T-helper 1 cell treated with Interleukin-12 subunit alpha and Interleukin-12 subunit beta and Interleukin-4 antibody, amounts not matched to agents 30 ng/mL and 1 ng/mL, for 36 hours (primary cell): Measurements from ENCODE around the gene PLEKHJ1. TPM values are rescaled to one million over a fixed set of nuclear protein-coding genes. Genes with fewer than 3 reads are reported as not detected.

Experiments
- intact Hi-C: fragments of 100-400 bp; cut with micrococcal nuclease; formaldehyde crosslinking; loops from one replicate; pipeline ENCODE4 v1.15.1; 2024
- total RNA-seq: library from RNA; stranded (reverse); gene quantifications from 2 replicates; pipeline ENCODE4 v1.2.3, GENCODE V29; 2022

PLEKHJ1 gene
- total RNA-seq, 1 donor from 2014 or later = 65.7 TPM

GRCh38 chr19:2270423-2271233 is 34.5 kb upstream of the PLEKHJ1 start:
- intact Hi-C loops = loop anchor here (5.0 to 10.0 kb wide), 2 partner anchors 57 to 344 kb away; partner anchors contain the start of genes LSM7 and SPPL2B

- intact Hi-C loops = loop anchor here (5.0 to 10.0 kb wide), 2 partner anchors 57 to 345 kb away; partner anchors contain the start of genes LSM7 and SPPL2B
Observed at GRCh38 chr19:2270157-2270422, 34.0 kb upstream of the PLEKHJ1 start.

GRCh38 chr19:2269244-2270156 is 33.4 kb upstream of the PLEKHJ1 start:
- intact Hi-C loops = loop anchor here (1.0 to 10.0 kb wide), 7 partner anchors 11 to 385 kb away; partner anchors contain the start of genes ABHD17A, AP3D1, IZUMO4 and LSM7

- intact Hi-C loops = loop anchor here (1.0 to 10.0 kb wide), 5 partner anchors 11 to 384 kb away; partner anchors contain the start of genes ABHD17A, AP3D1, IZUMO4 and MOB3A
Observed at GRCh38 chr19:2268861-2269243, 32.7 kb upstream of the PLEKHJ1 start.

- intact Hi-C loops = loop anchor here (2.0 to 10.0 kb wide), 2 partner anchors 172 to 384 kb away; partner anchors contain the start of genes ABHD17A, IZUMO4 and MOB3A
Observed at GRCh38 chr19:2268480-2268830, 32.3 kb upstream of the PLEKHJ1 start.

GRCh38 chr19:2266183-2266993 is 30.3 kb upstream of the PLEKHJ1 start:
- intact Hi-C loops = loop anchor here (10.0 kb wide), 1 partner anchor 382 kb away; the partner anchor contains the start of gene ABHD17A

GRCh38 chr19:2261438-2262172 is 25.5 kb upstream of the PLEKHJ1 start:
- intact Hi-C loops = loop anchor here (10.0 kb wide), 1 partner anchor 377 kb away; the partner anchor contains the start of gene ABHD17A

- intact Hi-C loops = loop anchor here (10.0 kb wide), 1 partner anchor 376 kb away; the partner anchor contains the start of gene ABHD17A
Observed at GRCh38 chr19:2260341-2260805, 24.2 kb upstream of the PLEKHJ1 start.

GRCh38 chr19:2259336-2259735 is 23.2 kb upstream of the PLEKHJ1 start:
- intact Hi-C loops = no loop called here

GRCh38 chr19:2255982-2256685 is 20.0 kb upstream of the PLEKHJ1 start, which contains the start of gene JSRP1:
Gene JSRP1, minus strand, starts transcription at chr19:2256417. Its CDS starts 1,103 bp downstream, at chr19:2255314.
- intact Hi-C loops = no loop called here

GRCh38 chr19:2255112-2255845 is 19.1 kb upstream of the PLEKHJ1 start:
- intact Hi-C loops = no loop called here

GRCh38 chr19:2254064-2254872 is 18.1 kb upstream of the PLEKHJ1 start:
- intact Hi-C loops = no loop called here

- intact Hi-C loops = no loop called here
Observed at GRCh38 chr19:2253106-2254063, 17.3 kb upstream of the PLEKHJ1 start.

- intact Hi-C loops = no loop called here
Observed at GRCh38 chr19:2252797-2253105, 16.6 kb upstream of the PLEKHJ1 start.

- intact Hi-C loops = no loop called here
Observed at GRCh38 chr19:2252055-2252796, 16.1 kb upstream of the PLEKHJ1 start.
